Natural killer cell (primary cell): Measurements from ENCODE around the gene PRKAG1. TPM values are rescaled to one million over a fixed set of nuclear protein-coding genes. Genes with fewer than 3 reads are reported as not detected.

Experiments
- ATAC-seq, 3 donors: fragments of 150-1000 bp in 2 of 3; fragments of 200-7000 bp in 1 of 3; cut with Tn5 transposase; 1 replicate in 1 of 3; 2 replicates in 2 of 3; pipeline ENCODE4 v1.10.0; 2021; ENCODE audit warnings: mild to moderate bottlenecking in 2 of 3, moderate library complexity in 2 of 3
- DNase-seq, 2 donors: peaks; one replicate each; pipeline versions ENCODE4 v3.0.0 to v3.0.0-alpha.2; 2013 to 2021; ENCODE audit warnings: mixed read lengths in 1 of 2
- H3K27ac ChIP-seq: one replicate; pipeline ENCODE4 v1.5.1; 2013; ENCODE audit warnings: mild to moderate bottlenecking, low read length
- H3K27me3 ChIP-seq: one replicate; pipeline ENCODE4 v1.6.1; 2013; ENCODE audit warnings: low read length; ENCODE audit not compliant: control insufficient read depth, insufficient read depth
- H3K36me3 ChIP-seq: one replicate; pipeline ENCODE4 v1.6.1; 2013; ENCODE audit warnings: low read length; ENCODE audit not compliant: control insufficient read depth, insufficient read depth
- H3K4me1 ChIP-seq: one replicate; pipeline ENCODE4 v1.6.1; 2013; ENCODE audit warnings: low read length; ENCODE audit not compliant: control insufficient read depth, insufficient read depth
- H3K4me3 ChIP-seq: one replicate; pipeline ENCODE4 v1.5.1; 2013; ENCODE audit warnings: low read length
- H3K9me3 ChIP-seq: one replicate; pipeline ENCODE4 v1.6.1; 2013; ENCODE audit warnings: low read length; ENCODE audit not compliant: control insufficient read depth, insufficient read depth
- H3K27ac Mint-ChIP-seq, 2 donors: one replicate each; pipeline ENCODE4 v1.8.0; 2022; ENCODE audit warnings: mild to moderate bottlenecking in 2 of 2, mixed read lengths in 2 of 2, moderate library complexity in 1 of 2
- H3K27me3 Mint-ChIP-seq, 2 donors: one replicate each; pipeline ENCODE4 v1.8.0; 2022; ENCODE audit warnings: low read depth in 2 of 2, mixed read lengths in 2 of 2
- H3K36me3 Mint-ChIP-seq: one replicate; pipeline ENCODE4 v1.8.0; 2022; ENCODE audit warnings: mixed read lengths
- H3K4me1 Mint-ChIP-seq, 2 donors: one replicate each; pipeline ENCODE4 v1.8.0; 2022; ENCODE audit warnings: mixed read lengths in 2 of 2
- H3K4me3 Mint-ChIP-seq: one replicate; pipeline ENCODE4 v1.8.0; 2022; ENCODE audit warnings: mild to moderate bottlenecking, moderate library complexity, mixed read lengths
- H3K9me3 Mint-ChIP-seq, 2 donors: one replicate each; pipeline ENCODE4 v1.8.0; 2022; ENCODE audit warnings: mixed read lengths in 2 of 2
- whole genome bisulfite sequencing: methylation state at CpG from one replicate; pipeline ENCODE4 v1.1.7; 2013; ENCODE audit warnings: missing lambda C conversion rate; ENCODE audit not compliant: insufficient coverage; 5-methylcytosine and 5-hydroxymethylcytosine counted together
- intact Hi-C: fragments of 100-400 bp; cut with micrococcal nuclease; formaldehyde crosslinking; loops from one replicate; pipeline ENCODE4 v1.14.2; 2022
- total RNA-seq, 4 donors: library from RNA; stranded (reverse); fragments of 120-200 nt in 1 of 4; gene quantifications; one replicate each; pipeline versions ENCODE4 v1.2.3 to v1.2.4, GENCODE V29; 2013 to 2022
- TF ChIP-seq, protein P1 (sequence below): fragments of 200-600 bp; IDR thresholded peaks from one replicate; pipeline ENCODE4 v1.8.0; 2022; ENCODE audit warnings: antibody characterized with exemption

Gene PRKAG1
- total RNA-seq, 3 donors from 2014 or later (not counting 1 experiment from before 2014, with no cell fraction given), result 76.4 to 100 (median 81.1) TPM

DNA sequence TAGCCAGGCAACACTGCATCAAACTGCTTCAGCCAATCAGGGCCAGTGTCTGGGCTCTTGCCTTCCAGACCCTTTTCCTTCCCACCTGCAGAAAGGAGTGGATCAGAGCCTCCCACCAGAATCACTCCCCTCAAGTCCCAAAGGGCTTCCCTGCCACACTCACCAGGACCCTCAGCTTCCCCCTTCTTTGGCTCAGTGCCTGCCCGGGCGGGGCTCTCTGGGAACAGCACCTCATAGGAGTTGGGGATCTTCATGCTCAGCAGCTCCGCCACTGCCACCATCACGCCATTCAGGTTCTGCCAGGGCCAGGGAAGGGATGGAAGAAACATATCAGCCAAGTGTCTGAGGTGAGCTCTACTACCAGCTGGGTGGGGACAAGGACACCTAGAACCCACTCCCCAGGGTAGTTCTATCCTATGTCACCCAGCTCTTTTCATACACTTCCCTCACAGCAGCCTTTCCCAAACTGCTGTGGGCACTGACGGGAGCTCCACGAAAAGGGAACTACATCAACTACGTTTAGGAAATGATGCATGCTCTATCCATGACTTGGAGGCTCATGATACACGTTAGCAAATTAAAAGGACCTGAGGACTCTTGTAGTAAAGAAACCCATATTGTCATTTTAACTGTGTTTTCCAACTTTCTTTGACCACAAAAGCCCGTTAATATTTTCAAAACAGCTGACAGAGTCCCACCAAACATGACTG lies 9.4 kb upstream of the PRKAG1 start:
- TF ChIP-seq, protein P1, sequence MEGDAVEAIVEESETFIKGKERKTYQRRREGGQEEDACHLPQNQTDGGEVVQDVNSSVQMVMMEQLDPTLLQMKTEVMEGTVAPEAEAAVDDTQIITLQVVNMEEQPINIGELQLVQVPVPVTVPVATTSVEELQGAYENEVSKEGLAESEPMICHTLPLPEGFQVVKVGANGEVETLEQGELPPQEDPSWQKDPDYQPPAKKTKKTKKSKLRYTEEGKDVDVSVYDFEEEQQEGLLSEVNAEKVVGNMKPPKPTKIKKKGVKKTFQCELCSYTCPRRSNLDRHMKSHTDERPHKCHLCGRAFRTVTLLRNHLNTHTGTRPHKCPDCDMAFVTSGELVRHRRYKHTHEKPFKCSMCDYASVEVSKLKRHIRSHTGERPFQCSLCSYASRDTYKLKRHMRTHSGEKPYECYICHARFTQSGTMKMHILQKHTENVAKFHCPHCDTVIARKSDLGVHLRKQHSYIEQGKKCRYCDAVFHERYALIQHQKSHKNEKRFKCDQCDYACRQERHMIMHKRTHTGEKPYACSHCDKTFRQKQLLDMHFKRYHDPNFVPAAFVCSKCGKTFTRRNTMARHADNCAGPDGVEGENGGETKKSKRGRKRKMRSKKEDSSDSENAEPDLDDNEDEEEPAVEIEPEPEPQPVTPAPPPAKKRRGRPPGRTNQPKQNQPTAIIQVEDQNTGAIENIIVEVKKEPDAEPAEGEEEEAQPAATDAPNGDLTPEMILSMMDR, result no peak
- no peak for ATAC-seq
- WGBS, result 97% methylated on average over 9 of the region's 9 CpGs
- H3K27ac ChIP-seq, result no peak overlapping the region
- Mint-ChIP-seq H3K36me3 (no peaks in the 10 kb centered on the region), H3K27ac (peak overlapping the region in 1 of 2 donors; percentile 50), H3K4me1 (peaks cover 0 to 5% of the 10 kb centered on the region in 2 donors), H3K9me3 (no peaks in the 10 kb centered on the region), H3K27me3 (no peaks in the 10 kb centered on the region), H3K4me3 (no peak overlapping the region)
- DNase-seq, result no peak
- no peaks in the 10 kb centered on the region for H3K4me1 ChIP-seq
- peaks cover 73% of the 10 kb centered on the region for H3K36me3 ChIP-seq
- H3K4me3 ChIP-seq, result no peak overlapping the region
- H3K27me3 ChIP-seq, result no peaks in the 10 kb centered on the region
- H3K9me3 ChIP-seq, result no peaks in the 10 kb centered on the region
- intact Hi-C loops, result no loop called here

DNA sequence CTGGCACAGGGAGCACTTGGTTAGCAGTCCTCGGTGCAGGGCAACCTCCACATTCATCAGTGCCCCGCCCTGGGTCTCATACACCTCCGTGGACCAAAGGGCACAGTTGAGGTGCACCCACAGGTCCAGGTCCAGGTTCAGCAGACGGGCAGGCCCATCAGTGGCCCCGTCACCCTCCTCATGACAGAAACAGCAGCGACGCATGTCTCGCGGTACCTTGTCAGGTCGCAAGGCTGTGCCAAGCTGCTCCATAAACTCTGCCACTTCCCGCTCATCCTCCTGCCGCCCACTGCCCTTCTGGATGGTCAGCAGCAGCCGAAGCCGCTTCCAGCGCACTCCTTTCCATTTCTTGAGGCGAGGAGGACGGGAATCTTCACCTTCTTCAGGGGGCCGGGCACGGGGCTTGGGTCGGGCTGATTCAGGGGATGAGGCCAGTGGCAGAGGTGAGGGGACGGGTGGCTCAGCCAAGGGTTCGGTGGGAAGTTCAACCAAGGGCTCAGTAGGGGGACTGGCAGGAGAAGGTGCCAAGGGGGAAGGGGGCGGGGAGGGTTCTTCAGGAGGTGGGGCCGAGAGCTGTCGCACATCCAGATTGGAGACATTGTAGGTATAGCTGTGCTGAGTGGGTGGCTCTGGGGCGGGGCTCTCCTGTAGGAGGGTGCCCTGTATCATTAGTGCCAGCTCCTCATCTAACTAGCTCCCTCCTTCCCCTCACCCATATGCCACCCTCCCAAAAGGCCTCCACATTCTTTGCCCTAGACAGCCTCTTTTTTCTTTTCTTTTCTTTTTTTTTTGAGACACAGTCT lies 8.3 kb upstream of the PRKAG1 start:
- Histone ChIP-seq H3K27ac (no peak overlapping the region), H3K27me3 (no peaks in the 10 kb centered on the region), H3K4me1 (no peaks in the 10 kb centered on the region), H3K36me3 (peaks cover 71% of the 10 kb centered on the region), H3K4me3 (no peak overlapping the region), H3K9me3 (no peaks in the 10 kb centered on the region)
- Mint-ChIP-seq H3K4me1 (peaks cover 0 to 5% of the 10 kb centered on the region in 2 donors), H3K4me3 (no peak overlapping the region), H3K36me3 (no peaks in the 10 kb centered on the region), H3K27me3 (no peaks in the 10 kb centered on the region), H3K9me3 (no peaks in the 10 kb centered on the region), H3K27ac (peak overlapping the region in 1 of 2 donors; percentile 50)
- no peak for ATAC-seq
- TF ChIP-seq, protein P1, result no peak
- 98% methylated on average over 26 of the region's 26 CpGs for WGBS
- intact Hi-C loops, result no loop called here
- no peak for DNase-seq

DNA sequence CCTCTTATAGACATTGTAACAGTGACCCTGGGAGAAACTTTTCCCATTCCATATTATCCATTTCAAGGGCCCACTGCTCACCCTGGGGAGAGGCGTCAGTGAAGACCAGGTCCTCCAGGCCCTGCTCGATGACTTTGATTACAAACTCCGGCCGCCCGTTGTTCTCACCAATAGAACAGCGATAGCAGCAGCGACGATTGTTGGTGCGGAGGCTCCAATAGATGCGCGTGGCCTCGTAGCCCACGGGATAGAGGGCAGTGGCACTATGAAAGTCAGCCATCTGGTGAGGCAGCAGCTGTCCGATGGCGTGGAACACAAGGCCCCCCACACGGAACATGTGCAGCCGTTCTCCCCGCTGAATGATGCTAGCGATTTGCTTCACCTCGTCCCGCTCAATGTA lies 7.5 kb upstream of the PRKAG1 start:
- H3K9me3 Mint-ChIP-seq, result no peaks in the 10 kb centered on the region
- H3K36me3 Mint-ChIP-seq, result no peaks in the 10 kb centered on the region
- Histone ChIP-seq H3K9me3 (no peaks in the 10 kb centered on the region), H3K27me3 (no peaks in the 10 kb centered on the region), H3K4me3 (no peak overlapping the region), H3K36me3 (peaks cover 73% of the 10 kb centered on the region), H3K4me1 (no peaks in the 10 kb centered on the region), H3K27ac (no peak overlapping the region)
- intact Hi-C loops, result no loop called here
- DNase-seq (no peak), ATAC-seq (no peak)
- no peak overlapping the region for H3K4me3 Mint-ChIP-seq
- 98% methylated on average over 21 of the region's 21 CpGs for WGBS
- H3K4me1 Mint-ChIP-seq, result no peaks in the 10 kb centered on the region
- H3K27me3 Mint-ChIP-seq, result no peaks in the 10 kb centered on the region
- no peak overlapping the region for H3K27ac Mint-ChIP-seq
- TF ChIP-seq, protein P1, result no peak
